ENCODE measurements around the gene CCZ1B. TPM values are rescaled to one million over a fixed set of nuclear protein-coding genes. Genes with fewer than 3 reads are reported as not detected.
A peak's percentile ranks its signal among the peaks of the same experiment; 100 is the strongest.
"Not testable (repeated sequence)": the region's sequence is repeated elsewhere in the genome, so short reads cannot be mapped to it uniquely, and the experiment has no call there.

Gene CCZ1B
- total RNA-seq = 33.5 TPM
- long read RNA-seq, transcript CCZ1B-201 (15 exons, 2,885 nt) = major isoform, 19 of 24 reads
- long read RNA-seq, partial matches to known transcripts = 2 of 24 reads
- long read RNA-seq, other reads (novel, unspliced or antisense) = 3 of 24 reads

DNA sequence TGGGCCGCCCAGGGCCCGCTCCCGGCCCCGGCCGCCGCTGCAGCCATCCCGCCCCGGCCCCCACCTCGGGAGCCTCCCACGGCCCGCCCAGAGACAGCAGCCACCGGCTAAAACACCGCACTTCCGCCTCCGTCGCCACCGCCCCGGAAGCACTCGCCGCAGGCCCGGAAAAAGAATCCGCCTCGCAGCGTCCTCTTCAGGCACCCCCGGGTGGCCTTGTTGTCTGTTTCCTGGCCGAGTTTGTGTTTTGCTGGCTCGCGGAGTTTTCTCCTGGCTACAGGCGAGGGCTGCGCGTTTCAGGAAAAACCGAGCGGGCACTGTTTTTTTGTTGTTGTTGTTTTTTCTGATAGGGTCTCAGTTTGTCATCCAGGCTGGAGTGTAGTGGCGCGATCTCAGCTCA is at the start of gene CCZ1B:
Gene CCZ1B, minus strand, starts transcription at position 125 of the 400 bp plus-strand sequence. Its CDS starts 78 bp downstream, at position 47.
- DNase-seq (ENCODE audit: missing footprints) = peak; percentile 94
- intact Hi-C loops (cut with DNase I) = not testable (repeated sequence)
- peak; percentile 99 for ATAC-seq

DNA sequence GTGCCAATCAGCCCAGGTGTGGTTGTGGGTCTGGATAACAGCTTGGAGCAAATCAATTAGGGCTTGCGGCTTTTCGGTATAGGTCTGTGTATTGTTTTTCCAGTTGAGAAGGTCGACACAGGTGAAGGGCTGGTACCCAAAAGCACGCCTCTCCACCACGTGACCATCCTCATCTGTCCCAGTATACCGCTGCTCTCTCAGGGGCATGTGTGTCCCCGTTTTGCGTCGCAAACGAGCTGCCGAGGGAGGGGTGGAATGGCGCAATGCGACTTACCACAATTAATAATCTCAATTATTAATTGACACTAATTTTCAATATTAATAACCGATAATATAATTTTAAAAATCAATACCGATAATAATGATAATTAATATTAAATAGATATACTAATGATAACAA is 48.9 kb upstream of the CCZ1B start:
- ATAC-seq; intact Hi-C loops (cut with DNase I); DNase-seq (ENCODE audit: missing footprints): not testable (repeated sequence)

DNA sequence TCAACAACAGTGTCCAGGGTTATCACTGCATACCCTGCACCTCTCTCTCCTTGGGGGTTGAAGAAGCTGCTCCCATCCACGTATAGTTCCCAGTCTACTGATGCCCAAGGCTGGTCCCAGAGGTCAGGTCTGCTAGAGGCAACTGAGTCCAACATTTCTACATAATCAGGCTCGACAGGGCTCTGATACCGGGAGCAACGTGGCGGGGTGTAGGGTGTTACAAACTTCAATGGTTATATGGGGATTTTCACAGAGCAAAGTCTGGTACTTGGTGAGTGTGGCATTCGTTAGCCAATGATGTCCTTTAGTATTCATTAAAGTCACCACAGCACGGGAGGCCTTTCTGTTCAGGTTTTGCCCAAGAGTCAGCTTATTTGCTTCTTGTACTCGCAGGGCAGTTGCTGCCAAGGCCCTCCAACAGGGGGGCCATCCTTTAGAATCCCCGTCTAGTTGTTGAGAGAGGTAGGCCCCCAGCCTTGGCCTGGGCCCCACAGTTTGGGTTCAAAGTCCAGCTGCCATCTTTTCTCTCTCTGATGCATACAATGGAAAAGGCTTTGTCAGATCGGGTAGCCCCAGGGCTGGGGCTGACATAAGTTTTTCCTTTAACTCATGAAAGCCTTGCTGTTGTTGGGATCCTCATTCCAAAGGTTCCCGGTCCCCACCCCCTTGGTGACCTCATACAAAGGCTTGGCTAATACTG is 46.3 kb upstream of the CCZ1B start:
- DNase-seq (ENCODE audit: missing footprints); ATAC-seq; intact Hi-C loops (cut with DNase I): not testable (repeated sequence)

DNA sequence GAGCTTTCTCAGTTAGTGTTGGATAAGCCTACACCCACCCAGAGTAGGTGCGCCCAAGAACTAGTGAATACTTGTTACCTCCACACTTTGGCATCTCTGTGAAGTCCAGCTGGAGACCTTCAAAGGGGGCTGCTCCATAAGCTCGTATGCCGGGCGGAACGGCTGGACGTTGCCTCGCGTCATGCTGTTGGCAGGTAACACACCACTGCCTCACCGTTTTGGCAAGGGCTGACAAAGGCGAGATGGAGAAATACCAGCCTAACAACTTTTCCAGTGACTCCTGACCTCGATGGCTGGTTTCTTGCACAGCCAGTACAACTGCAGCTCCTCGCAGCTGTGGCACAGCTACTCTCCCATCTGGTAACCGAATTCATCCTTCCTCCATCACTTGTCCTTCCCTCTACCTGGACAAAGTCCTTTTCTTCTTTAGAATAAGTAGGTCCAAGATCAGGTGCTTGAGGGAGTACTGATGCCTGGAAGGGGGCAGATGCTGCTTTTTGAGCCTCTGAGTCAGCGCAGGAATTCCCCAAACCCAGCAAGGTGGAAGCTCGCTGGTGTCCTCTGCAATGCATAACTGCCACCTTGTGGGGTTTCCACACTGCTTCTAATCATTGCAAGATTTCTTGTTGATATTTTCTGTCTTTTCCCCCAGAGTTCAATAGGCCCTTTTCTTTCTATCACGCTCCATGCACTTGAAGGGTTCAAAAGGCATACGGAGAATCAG is 45.5 kb upstream of the CCZ1B start:
- ATAC-seq; DNase-seq (ENCODE audit: missing footprints); intact Hi-C loops (cut with DNase I): not testable (repeated sequence)

DNA sequence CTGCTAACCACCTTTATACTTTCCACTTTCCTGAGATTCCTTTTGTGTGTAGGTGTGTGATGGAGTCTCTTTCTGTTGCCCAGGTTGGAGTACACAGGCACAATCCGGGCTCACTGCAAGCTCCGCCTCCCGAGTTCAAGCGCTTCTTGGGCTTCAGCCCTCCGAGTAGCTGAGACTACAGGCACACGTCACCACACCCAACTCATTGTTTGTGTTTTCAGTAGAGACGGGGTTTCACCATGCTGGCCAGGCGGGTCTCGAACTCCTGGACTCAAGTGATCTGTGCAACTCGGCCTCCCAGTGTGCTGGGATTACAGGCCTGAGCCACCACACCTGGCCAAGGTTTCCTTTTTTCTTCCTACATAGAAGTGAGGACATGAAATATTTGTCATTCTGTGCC is 38.7 kb upstream of the CCZ1B start:
- DNase-seq (ENCODE audit: missing footprints); intact Hi-C loops (cut with DNase I); ATAC-seq: not testable (repeated sequence)

DNA sequence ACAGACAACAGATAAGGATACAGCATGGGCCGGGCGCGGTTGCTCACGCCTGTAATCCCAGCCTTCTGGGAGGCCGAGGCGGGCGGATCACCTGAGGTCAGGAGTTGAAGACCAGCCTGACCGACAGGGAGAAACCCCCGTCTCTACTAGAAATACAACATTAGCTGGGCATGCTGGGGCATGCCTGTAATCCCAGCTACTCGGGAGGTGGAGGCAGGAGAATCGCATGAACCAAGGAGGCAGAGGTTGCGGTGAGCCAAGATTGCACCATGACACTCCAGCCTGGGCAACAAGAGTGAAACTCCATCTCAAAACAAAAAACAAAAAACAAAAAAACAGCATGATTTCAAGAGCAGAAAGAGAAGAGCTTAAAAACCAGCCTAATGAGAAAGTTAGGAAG is 38.1 kb upstream of the CCZ1B start:
- intact Hi-C loops (cut with DNase I); DNase-seq (ENCODE audit: missing footprints); ATAC-seq: not testable (repeated sequence)

DNA sequence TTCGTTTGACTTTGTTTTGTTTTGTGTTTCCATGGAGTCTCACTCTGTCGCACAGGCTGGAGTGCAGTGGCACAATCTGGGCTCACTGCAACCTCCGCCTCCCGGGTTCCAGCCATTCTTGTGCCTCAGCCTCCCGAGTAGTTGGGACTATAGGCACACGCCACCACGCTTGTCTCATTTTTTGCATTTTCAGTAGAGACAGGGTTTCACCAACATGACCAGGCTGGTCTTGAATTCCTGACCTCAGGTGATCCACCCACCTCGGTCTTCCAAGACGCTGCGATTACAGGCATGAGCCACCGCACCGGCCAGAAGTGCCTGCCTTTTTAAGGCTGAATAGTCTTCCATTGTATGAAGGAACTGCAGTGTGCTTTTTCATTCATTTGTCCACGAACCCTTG is 36.8 kb upstream of the CCZ1B start:
- DNase-seq (ENCODE audit: missing footprints); ATAC-seq; intact Hi-C loops (cut with DNase I): not testable (repeated sequence)

DNA sequence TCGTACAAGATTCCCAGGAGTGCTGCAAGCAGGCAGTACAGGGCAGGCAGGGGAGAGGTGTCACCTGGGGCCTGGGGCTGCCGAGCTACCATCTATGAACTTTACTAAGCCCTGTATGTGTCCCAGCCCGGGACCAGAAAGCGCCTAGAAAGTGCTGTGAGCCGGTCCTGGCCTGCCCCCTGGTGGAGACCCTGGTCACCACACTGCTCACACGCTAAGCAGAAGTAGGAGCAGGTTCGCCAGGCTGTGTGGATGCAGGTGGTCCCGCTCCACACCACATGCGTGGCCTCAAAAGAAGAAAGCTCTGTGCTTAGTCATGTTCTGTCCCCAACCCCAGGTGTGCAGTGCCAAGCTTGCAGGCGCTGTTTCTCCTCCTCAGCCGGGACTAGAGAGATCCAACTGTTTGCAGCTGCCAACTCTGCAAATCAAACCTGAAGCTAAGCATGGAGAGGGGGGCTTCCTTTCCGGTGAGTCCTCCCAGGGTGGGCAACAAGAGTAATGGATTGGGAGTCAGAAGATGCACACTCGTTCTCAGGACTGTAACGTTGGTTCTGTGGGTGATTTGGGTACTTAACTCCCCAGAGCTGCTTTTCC is 31.7 kb upstream of the CCZ1B start:
- peak; percentile 79 for DNase-seq (ENCODE audit: missing footprints)
- intact Hi-C loops (cut with DNase I); ATAC-seq: not testable (repeated sequence)

DNA sequence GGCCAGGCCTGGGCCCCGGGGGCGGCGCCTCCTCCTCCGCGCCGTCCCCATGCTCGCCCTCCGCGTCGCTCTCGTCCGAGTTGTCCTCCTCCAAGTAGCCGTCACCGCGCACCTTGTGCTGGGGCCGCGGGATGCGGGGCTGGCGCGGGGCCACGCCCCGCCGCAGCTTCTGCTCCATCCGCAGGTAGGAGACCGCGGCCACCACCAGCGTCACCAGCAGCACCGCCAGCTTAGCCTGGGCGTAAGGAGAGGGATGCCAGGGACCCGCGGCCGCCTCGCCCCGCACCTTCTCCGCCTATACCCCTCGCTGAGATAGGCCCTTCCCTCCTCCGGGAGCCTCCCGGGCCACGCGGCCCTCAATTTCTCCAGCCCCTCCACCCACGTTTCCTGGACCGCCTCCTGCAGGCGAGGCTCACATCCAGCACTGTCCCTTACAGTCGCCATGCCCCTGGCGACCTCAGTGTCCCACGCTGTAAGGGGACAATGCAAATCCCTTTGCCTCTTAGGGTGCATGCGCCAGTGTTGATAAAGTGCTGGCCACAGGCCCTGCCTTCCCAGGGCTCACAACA is 29.6 kb upstream of the CCZ1B start:
- DNase-seq (ENCODE audit: missing footprints); ATAC-seq; intact Hi-C loops (cut with DNase I): not testable (repeated sequence)

DNA sequence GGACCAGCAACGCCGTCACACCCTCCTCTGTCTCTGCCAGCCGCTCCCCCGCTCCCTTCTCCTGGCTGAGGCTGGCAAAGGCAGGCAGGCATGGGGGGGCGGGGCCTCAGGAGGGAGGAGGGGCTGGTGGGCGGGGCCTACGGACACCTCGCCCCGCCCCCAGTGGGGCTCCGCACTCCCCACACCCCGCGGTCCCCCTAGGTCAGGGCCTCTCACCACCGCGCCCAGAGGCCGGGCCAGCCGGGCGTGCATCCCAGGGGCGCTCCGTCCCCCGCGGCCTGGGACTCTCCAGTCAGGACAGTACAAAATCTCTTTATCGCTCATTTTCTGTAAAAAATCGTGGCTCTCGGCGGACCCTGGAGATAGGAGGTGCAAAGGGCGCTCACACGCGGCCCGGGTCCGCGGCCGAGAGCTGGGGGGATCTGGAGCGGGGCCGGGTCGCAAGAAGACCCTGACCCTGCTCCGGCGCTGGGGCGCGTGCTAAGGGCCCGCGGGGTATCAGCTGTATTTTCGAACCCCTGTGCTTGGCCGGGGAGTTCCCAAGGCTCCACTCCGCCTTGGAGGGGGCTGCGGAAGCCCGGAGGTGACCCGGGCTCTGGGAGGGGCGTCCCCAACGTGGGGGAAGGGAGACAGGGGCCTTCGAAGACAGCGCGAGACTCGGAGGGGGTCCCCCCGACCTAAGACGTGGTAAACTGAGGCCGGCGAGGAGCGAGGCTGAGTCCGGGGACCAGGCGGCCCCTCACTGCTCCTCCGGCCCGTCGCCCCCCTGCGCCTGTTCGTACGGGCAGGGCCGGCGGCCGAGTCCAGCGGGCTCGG is 28.9 kb upstream of the CCZ1B start:
- DNase-seq (ENCODE audit: missing footprints); ATAC-seq; intact Hi-C loops (cut with DNase I): not testable (repeated sequence)

DNA sequence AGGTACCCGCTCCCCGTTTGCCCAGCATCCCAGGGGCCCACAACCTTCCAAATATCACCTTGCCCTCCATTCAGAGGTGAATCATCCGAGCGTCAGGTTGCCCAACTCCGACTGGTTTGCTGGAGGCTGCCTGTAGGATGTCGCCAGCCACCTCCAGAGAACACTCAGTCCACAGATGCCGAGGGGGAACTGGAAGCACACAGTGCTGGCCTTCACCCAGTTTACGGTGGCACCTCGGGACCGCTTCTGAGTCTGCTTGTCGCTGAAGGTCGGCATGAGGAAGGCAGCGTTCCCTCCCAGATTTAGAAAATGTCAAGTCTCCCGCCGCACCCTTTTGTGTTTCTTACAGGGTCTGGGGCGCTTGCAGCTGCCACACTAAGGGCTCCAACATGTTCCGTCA is 27.6 kb upstream of the CCZ1B start:
- ATAC-seq; intact Hi-C loops (cut with DNase I); DNase-seq (ENCODE audit: missing footprints): not testable (repeated sequence)

DNA sequence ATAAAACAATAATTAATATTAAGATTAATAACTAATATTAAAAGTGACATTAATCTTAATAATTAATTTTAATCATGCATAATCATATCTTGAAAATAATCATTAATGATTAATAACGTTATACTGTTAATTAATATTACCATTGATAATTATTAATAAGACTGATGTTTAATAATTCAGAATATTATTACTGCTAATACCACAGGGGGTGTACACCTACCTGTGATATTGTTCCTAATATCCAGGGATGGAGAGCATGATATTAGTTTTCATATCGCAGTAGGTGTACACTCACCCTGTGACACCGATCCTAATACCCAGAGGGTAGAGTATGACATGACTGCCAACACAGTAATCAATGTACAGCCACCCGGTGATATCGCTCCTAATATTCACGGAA is 23.1 kb upstream of the CCZ1B start:
- intact Hi-C loops (cut with DNase I); ATAC-seq: not testable (repeated sequence)

DNA sequence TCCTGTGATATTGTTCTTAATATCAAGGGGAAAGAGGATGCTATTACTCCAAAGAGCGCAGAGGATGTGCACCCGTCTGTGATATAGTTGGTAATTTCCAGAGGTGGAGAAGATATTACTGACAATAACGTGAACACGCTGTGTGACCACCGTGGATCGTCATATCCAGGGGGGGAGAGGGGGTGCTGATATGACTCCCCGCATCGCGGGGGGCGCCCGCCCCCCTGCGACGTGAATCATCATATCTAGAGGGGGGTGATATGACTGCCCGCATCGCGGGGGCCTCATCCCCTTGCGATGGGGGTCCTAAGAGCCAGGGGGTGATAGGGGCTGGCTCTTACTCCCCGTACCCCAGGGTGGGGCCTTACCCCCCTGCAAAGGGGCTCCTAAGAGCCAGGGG is 21.7 kb upstream of the CCZ1B start:
- DNase-seq (ENCODE audit: missing footprints); intact Hi-C loops (cut with DNase I): not testable (repeated sequence)

More for the DNA sequence above, 23.1 kb upstream of the CCZ1B start:
- DNase-seq (ENCODE audit: missing footprints) = not testable (repeated sequence)

DNA sequence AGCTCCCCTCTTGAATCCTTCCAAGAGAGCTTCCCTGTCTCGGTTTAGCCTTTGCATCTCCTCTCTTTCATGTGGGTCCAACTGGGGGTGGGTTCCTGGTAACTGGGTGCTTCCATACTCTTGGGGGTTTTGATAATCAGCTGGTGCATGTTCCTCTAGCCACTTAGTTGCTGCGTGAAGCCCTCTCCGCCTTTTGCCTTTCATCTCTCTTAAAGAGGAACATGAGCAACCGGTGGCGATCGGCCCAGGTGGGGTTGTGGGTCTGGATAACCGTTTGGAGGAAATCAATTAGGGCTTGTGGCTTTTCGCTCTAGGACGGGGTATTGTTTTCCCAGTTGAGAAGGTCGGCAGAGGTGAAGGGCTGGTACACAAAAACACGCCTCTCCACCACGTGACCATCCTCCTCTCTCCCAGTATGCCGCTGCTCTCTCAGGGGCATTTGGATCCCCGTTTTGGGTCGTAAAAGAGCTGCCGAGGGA is 19.9 kb upstream of the CCZ1B start:
- ATAC-seq; DNase-seq (ENCODE audit: missing footprints); intact Hi-C loops (cut with DNase I): not testable (repeated sequence)

More for the DNA sequence above, 21.7 kb upstream of the CCZ1B start:
- ATAC-seq = not testable (repeated sequence)

DNA sequence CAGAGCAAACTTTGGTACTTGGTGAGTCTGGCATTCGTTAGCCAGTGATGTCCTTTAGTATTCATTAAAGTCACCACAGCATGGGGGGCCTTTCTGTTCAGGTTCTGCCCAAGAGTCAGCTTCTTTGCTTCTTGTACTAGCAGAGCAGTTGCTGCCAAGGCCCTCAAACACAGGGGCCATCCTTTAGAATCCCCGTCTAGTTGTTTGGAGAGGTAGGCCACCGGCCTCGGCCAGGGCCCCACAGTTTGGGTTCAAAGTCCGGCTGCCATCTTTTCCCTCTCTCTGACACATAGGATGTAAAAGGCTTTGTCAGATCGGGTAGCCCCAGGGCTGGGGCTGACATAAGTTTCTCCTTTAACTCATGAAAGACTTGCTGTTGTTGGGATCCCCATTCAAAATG is 17.6 kb upstream of the CCZ1B start:
- DNase-seq (ENCODE audit: missing footprints); ATAC-seq; intact Hi-C loops (cut with DNase I): not testable (repeated sequence)

DNA sequence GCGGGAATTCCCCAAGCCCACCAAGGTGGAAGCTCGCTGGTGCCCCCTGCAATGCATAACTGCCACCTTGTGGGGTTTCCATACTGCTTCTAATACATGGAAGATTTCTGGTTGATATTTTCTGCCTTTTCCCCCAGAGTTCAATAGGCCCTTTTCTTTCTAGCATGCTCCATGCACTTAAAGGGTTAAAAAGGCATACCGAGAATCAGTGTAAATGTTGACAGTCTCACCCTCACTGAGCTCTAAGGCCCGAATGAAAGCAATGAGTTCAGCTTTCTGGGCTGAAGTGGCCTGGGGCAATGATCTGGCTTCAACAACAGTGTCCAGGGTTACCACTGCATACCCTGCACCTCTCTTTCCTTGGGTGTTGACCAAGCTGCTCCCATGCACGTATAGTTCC is 17.0 kb upstream of the CCZ1B start:
- DNase-seq (ENCODE audit: missing footprints); intact Hi-C loops (cut with DNase I); ATAC-seq: not testable (repeated sequence)

DNA sequence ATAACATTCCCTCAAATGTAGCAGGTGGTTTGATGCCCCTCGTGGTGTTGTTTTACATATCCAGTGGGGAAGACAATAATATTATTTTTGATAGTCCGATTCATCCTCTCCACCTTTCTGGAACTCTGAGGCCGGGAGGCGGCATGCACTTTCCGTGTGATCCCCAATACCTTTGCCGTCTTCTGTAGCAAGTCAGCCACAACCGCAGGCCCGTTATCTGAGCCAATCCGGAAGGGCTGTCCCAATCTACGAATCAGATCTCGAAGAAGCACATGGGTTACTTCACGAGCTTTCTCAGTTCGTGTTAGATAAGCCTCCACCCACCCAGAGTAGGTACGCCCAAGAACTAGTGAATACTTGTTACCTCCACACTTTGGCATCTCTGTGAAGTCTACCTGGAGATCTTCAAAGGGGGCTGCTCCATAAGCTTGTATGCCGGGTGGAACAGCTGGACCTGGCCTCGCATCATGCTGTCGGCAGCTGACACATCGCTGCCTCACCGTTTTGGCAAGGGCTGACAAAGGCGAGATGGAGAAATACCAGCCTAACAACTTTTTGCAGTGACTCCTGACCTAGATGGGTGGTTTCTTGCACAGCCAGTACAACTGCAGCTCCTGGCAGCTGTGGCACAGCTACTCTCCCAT is 16.3 kb upstream of the CCZ1B start:
- DNase-seq (ENCODE audit: missing footprints); intact Hi-C loops (cut with DNase I); ATAC-seq: not testable (repeated sequence)

Measured in Right ventricle myocardium inferior (tissue), 1 donor.